ENCODE measurements around the gene PRSS12. TPM values are rescaled to one million over a fixed set of nuclear protein-coding genes. Genes with fewer than 3 reads are reported as not detected.

The PRSS12 gene
- total RNA-seq, 1 donor from 2014 or later: 10.4 TPM

- Histone ChIP-seq H3K4me3 (ENCODE audit: low read length in 3 of 3) (no peak overlapping the region), H3K9ac (ENCODE audit: low read depth in 1 of 3, low read length in 3 of 3) (no peak overlapping the region), H3K27ac (ENCODE audit: low read depth, low read length) (no peak overlapping the region), H3K36me3 (ENCODE audit: control insufficient read depth in 3 of 3, insufficient read depth in 3 of 3, low read length in 3 of 3) (no peaks in the 10 kb centered on the region), H3K27me3 (ENCODE audit: control insufficient read depth in 3 of 3, insufficient read depth in 3 of 3, low read length in 3 of 3) (peaks cover 6 to 16% (median 8%) of the 10 kb centered on the region in 3 donors), H3K4me1 (ENCODE audit: control insufficient read depth in 3 of 3, insufficient read depth in 3 of 3, low read length in 3 of 3) (no peaks in the 10 kb centered on the region), H3K9me3 (ENCODE audit: control insufficient read depth in 3 of 3, low read length in 3 of 3) (no peaks in the 10 kb centered on the region)
These were observed 7.3 kb upstream of the PRSS12 start for GRCh38 chr4:118360106-118360505.

- Histone ChIP-seq H3K36me3 (ENCODE audit: control insufficient read depth in 3 of 3, insufficient read depth in 3 of 3, low read length in 3 of 3) (no peaks in the 10 kb centered on the region), H3K27me3 (ENCODE audit: control insufficient read depth in 3 of 3, insufficient read depth in 3 of 3, low read length in 3 of 3) (peaks cover 24 to 38% (median 25%) of the 10 kb centered on the region in 3 donors), H3K9me3 (ENCODE audit: control insufficient read depth in 3 of 3, low read length in 3 of 3) (no peaks in the 10 kb centered on the region), H3K27ac (ENCODE audit: low read depth, low read length) (no peak overlapping the region), H3K4me1 (ENCODE audit: control insufficient read depth in 3 of 3, insufficient read depth in 3 of 3, low read length in 3 of 3) (peaks cover 0 to 9% (median 5%) of the 10 kb centered on the region in 3 donors), H3K4me3 (ENCODE audit: low read length in 3 of 3) (no peak overlapping the region), H3K9ac (ENCODE audit: low read depth in 1 of 3, low read length in 3 of 3) (no peak overlapping the region)
These were observed 4.8 kb upstream of the PRSS12 start for GRCh38 chr4:118357601-118358000.

GRCh38 chr4:118356731-118357130 lies 3.9 kb upstream of the PRSS12 start:
- no peaks in the 10 kb centered on the region for H3K9me3 ChIP-seq (ENCODE audit: control insufficient read depth in 3 of 3, low read length in 3 of 3)
- peaks cover 29 to 46% (median 29%) of the 10 kb centered on the region in 3 donors for H3K27me3 ChIP-seq (ENCODE audit: control insufficient read depth in 3 of 3, insufficient read depth in 3 of 3, low read length in 3 of 3)
- peaks cover 0 to 9% (median 5%) of the 10 kb centered on the region in 3 donors for H3K4me1 ChIP-seq (ENCODE audit: control insufficient read depth in 3 of 3, insufficient read depth in 3 of 3, low read length in 3 of 3)

GRCh38 chr4:118356111-118356510 lies 3.3 kb upstream of the PRSS12 start:
- Histone ChIP-seq H3K4me3 (ENCODE audit: low read length in 3 of 3) (no peak overlapping the region), H3K36me3 (ENCODE audit: control insufficient read depth in 3 of 3, insufficient read depth in 3 of 3, low read length in 3 of 3) (no peaks in the 10 kb centered on the region), H3K4me1 (ENCODE audit: control insufficient read depth in 3 of 3, insufficient read depth in 3 of 3, low read length in 3 of 3) (peaks cover 0 to 9% (median 5%) of the 10 kb centered on the region in 3 donors), H3K27ac (ENCODE audit: low read depth, low read length) (no peak overlapping the region), H3K9me3 (ENCODE audit: control insufficient read depth in 3 of 3, low read length in 3 of 3) (no peaks in the 10 kb centered on the region), H3K9ac (ENCODE audit: low read depth in 1 of 3, low read length in 3 of 3) (no peak overlapping the region), H3K27me3 (ENCODE audit: control insufficient read depth in 3 of 3, insufficient read depth in 3 of 3, low read length in 3 of 3) (peaks cover 29 to 49% (median 32%) of the 10 kb centered on the region in 3 donors)

More at GRCh38 chr4:118356731-118357130, 3.9 kb upstream of the PRSS12 start:
- no peaks in the 10 kb centered on the region for H3K36me3 ChIP-seq (ENCODE audit: control insufficient read depth in 3 of 3, insufficient read depth in 3 of 3, low read length in 3 of 3)
- H3K9ac ChIP-seq (ENCODE audit: low read depth in 1 of 3, low read length in 3 of 3): no peak overlapping the region
- no peak overlapping the region for H3K27ac ChIP-seq (ENCODE audit: low read depth, low read length)
- H3K4me3 ChIP-seq (ENCODE audit: low read length in 3 of 3): no peak overlapping the region

GRCh38 chr4:118354913-118355312 lies 2.1 kb upstream of the PRSS12 start:
- peaks cover 29 to 52% (median 35%) of the 10 kb centered on the region in 3 donors for H3K27me3 ChIP-seq (ENCODE audit: control insufficient read depth in 3 of 3, insufficient read depth in 3 of 3, low read length in 3 of 3)
- H3K4me3 ChIP-seq (ENCODE audit: low read length in 3 of 3): no peak overlapping the region
- no peak overlapping the region for H3K27ac ChIP-seq (ENCODE audit: low read depth, low read length)
- no peaks in the 10 kb centered on the region for H3K9me3 ChIP-seq (ENCODE audit: control insufficient read depth in 3 of 3, low read length in 3 of 3)
- H3K9ac ChIP-seq (ENCODE audit: low read depth in 1 of 3, low read length in 3 of 3): no peak overlapping the region
- H3K36me3 ChIP-seq (ENCODE audit: control insufficient read depth in 3 of 3, insufficient read depth in 3 of 3, low read length in 3 of 3): no peaks in the 10 kb centered on the region
- H3K4me1 ChIP-seq (ENCODE audit: control insufficient read depth in 3 of 3, insufficient read depth in 3 of 3, low read length in 3 of 3): peaks cover 0 to 9% (median 5%) of the 10 kb centered on the region in 3 donors

- H3K9ac ChIP-seq (ENCODE audit: low read depth in 1 of 3, low read length in 3 of 3): peak overlapping the region in 1 of 3 donors; percentile 52
- H3K9me3 ChIP-seq (ENCODE audit: control insufficient read depth in 3 of 3, low read length in 3 of 3): no peaks in the 10 kb centered on the region
- peaks cover 0 to 9% (median 5%) of the 10 kb centered on the region in 3 donors for H3K4me1 ChIP-seq (ENCODE audit: control insufficient read depth in 3 of 3, insufficient read depth in 3 of 3, low read length in 3 of 3)
- H3K36me3 ChIP-seq (ENCODE audit: control insufficient read depth in 3 of 3, insufficient read depth in 3 of 3, low read length in 3 of 3): no peaks in the 10 kb centered on the region
- H3K27ac ChIP-seq (ENCODE audit: low read depth, low read length): no peak overlapping the region
- peaks cover 29 to 49% (median 35%) of the 10 kb centered on the region in 3 donors for H3K27me3 ChIP-seq (ENCODE audit: control insufficient read depth in 3 of 3, insufficient read depth in 3 of 3, low read length in 3 of 3)
- H3K4me3 ChIP-seq (ENCODE audit: low read length in 3 of 3): peak overlapping the region in 2 of 3 donors; percentile 46 to 54
These were observed 779 bp upstream of the PRSS12 start for GRCh38 chr4:118353534-118354030.

GRCh38 chr4:118351851-118352827 lies 664 bp downstream of the PRSS12 start:
- H3K4me1 ChIP-seq (ENCODE audit: control insufficient read depth in 3 of 3, insufficient read depth in 3 of 3, low read length in 3 of 3): peaks cover 0 to 9% (median 5%) of the 10 kb centered on the region in 3 donors
- H3K4me3 ChIP-seq (ENCODE audit: low read length in 3 of 3): peak overlapping the region in 1 of 3 donors; percentile 20
- no peak overlapping the region for H3K27ac ChIP-seq (ENCODE audit: low read depth, low read length)
- H3K36me3 ChIP-seq (ENCODE audit: control insufficient read depth in 3 of 3, insufficient read depth in 3 of 3, low read length in 3 of 3): no peaks in the 10 kb centered on the region
- peak overlapping the region in 1 of 3 donors; percentile 16 for H3K9ac ChIP-seq (ENCODE audit: low read depth in 1 of 3, low read length in 3 of 3)
- no peaks in the 10 kb centered on the region for H3K9me3 ChIP-seq (ENCODE audit: control insufficient read depth in 3 of 3, low read length in 3 of 3)
- H3K27me3 ChIP-seq (ENCODE audit: control insufficient read depth in 3 of 3, insufficient read depth in 3 of 3, low read length in 3 of 3): peaks cover 29 to 44% (median 37%) of the 10 kb centered on the region in 3 donors

GRCh38 chr4:118350961-118351360 lies 1.8 kb downstream of the PRSS12 start:
- no peak overlapping the region for H3K9ac ChIP-seq (ENCODE audit: low read depth in 1 of 3, low read length in 3 of 3)
- peaks cover 0 to 9% (median 5%) of the 10 kb centered on the region in 3 donors for H3K4me1 ChIP-seq (ENCODE audit: control insufficient read depth in 3 of 3, insufficient read depth in 3 of 3, low read length in 3 of 3)
- peaks cover 27 to 42% (median 37%) of the 10 kb centered on the region in 3 donors for H3K27me3 ChIP-seq (ENCODE audit: control insufficient read depth in 3 of 3, insufficient read depth in 3 of 3, low read length in 3 of 3)
- no peaks in the 10 kb centered on the region for H3K9me3 ChIP-seq (ENCODE audit: control insufficient read depth in 3 of 3, low read length in 3 of 3)
- no peaks in the 10 kb centered on the region for H3K36me3 ChIP-seq (ENCODE audit: control insufficient read depth in 3 of 3, insufficient read depth in 3 of 3, low read length in 3 of 3)
- no peak overlapping the region for H3K4me3 ChIP-seq (ENCODE audit: low read length in 3 of 3)
- H3K27ac ChIP-seq (ENCODE audit: low read depth, low read length): no peak overlapping the region

GRCh38 chr4:118348886-118349285 lies 3.9 kb downstream of the PRSS12 start:
- H3K9me3 ChIP-seq (ENCODE audit: control insufficient read depth in 3 of 3, low read length in 3 of 3): no peaks in the 10 kb centered on the region
- no peak overlapping the region for H3K4me3 ChIP-seq (ENCODE audit: low read length in 3 of 3)
- H3K27ac ChIP-seq (ENCODE audit: low read depth, low read length): no peak overlapping the region
- peaks cover 0 to 9% (median 5%) of the 10 kb centered on the region in 3 donors for H3K4me1 ChIP-seq (ENCODE audit: control insufficient read depth in 3 of 3, insufficient read depth in 3 of 3, low read length in 3 of 3)
- H3K27me3 ChIP-seq (ENCODE audit: control insufficient read depth in 3 of 3, insufficient read depth in 3 of 3, low read length in 3 of 3): peaks cover 14 to 27% (median 24%) of the 10 kb centered on the region in 3 donors
- H3K36me3 ChIP-seq (ENCODE audit: control insufficient read depth in 3 of 3, insufficient read depth in 3 of 3, low read length in 3 of 3): no peaks in the 10 kb centered on the region
- H3K9ac ChIP-seq (ENCODE audit: low read depth in 1 of 3, low read length in 3 of 3): no peak overlapping the region

- Histone ChIP-seq H3K27ac (ENCODE audit: low read depth, low read length) (no peak overlapping the region), H3K27me3 (ENCODE audit: control insufficient read depth in 3 of 3, insufficient read depth in 3 of 3, low read length in 3 of 3) (peaks cover 0 to 6% (median 5%) of the 10 kb centered on the region in 3 donors), H3K4me3 (ENCODE audit: low read length in 3 of 3) (no peak overlapping the region), H3K4me1 (ENCODE audit: control insufficient read depth in 3 of 3, insufficient read depth in 3 of 3, low read length in 3 of 3) (no peaks in the 10 kb centered on the region), H3K9me3 (ENCODE audit: control insufficient read depth in 3 of 3, low read length in 3 of 3) (no peaks in the 10 kb centered on the region), H3K36me3 (ENCODE audit: control insufficient read depth in 3 of 3, insufficient read depth in 3 of 3, low read length in 3 of 3) (no peaks in the 10 kb centered on the region), H3K9ac (ENCODE audit: low read depth in 1 of 3, low read length in 3 of 3) (no peak overlapping the region)
These were observed 6.3 kb downstream of the PRSS12 start for GRCh38 chr4:118346495-118346894.

All from skeletal muscle tissue (tissue), 4 donors.